CD14-positive monocyte (primary cell): Measurements from ENCODE around the gene NEK6. TPM values are rescaled to one million over a fixed set of nuclear protein-coding genes. Genes with fewer than 3 reads are reported as not detected.

Experiments
- DNase-seq, 3 donors: peaks; one replicate each; pipeline ENCODE4 v3.0.0-alpha.2; 2011 to 2022
- H2AFZ ChIP-seq: 2 replicates; pipeline ENCODE4 v1.6.0; 2012; ENCODE audit warnings: mild to moderate bottlenecking, low read depth, low read length, inconsistent platforms; ENCODE audit not compliant: insufficient read depth, poor library complexity, severe bottlenecking
- H3K27ac ChIP-seq, 2 donors: 1 replicate in 1 of 2; 2 replicates in 1 of 2; pipeline ENCODE4 v1.5.1; 2012 to 2013; ENCODE audit warnings: low read length in 2 of 2, control low read depth in 1 of 2, inconsistent platforms in 1 of 2, low read depth in 1 of 2, mild to moderate bottlenecking in 1 of 2
- H3K27me3 ChIP-seq, 2 donors: one replicate each; pipeline versions ENCODE4 v1.6.0 to v1.6.1; 2011 to 2013; ENCODE audit warnings: low read length in 2 of 2; ENCODE audit not compliant: control insufficient read depth in 2 of 2, insufficient read depth in 2 of 2
- H3K36me3 ChIP-seq, 2 donors: replicated peaks in 1 of 2; 1 replicate in 1 of 2; 2 replicates in 1 of 2; pipeline versions ENCODE4 v1.5.1 to v1.6.1; 2012 to 2013; ENCODE audit warnings: low read length in 2 of 2, control low read depth in 1 of 2, inconsistent platforms in 1 of 2, mild to moderate bottlenecking in 1 of 2; ENCODE audit not compliant: insufficient read depth in 2 of 2, control insufficient read depth in 1 of 2
- H3K4me1 ChIP-seq, 2 donors: 1 replicate in 1 of 2; 2 replicates in 1 of 2; pipeline versions ENCODE4 v1.5.1 to v1.6.1; 2012 to 2013; ENCODE audit warnings: low read length in 2 of 2, control low read depth in 1 of 2, inconsistent platforms in 1 of 2, mild to moderate bottlenecking in 1 of 2, moderate library complexity in 1 of 2; ENCODE audit not compliant: insufficient read depth in 2 of 2, control insufficient read depth in 1 of 2
- H3K4me2 ChIP-seq: replicated peaks from 2 replicates; pipeline ENCODE3; 2012; ENCODE audit warnings: low read length, moderate library complexity, mild to moderate bottlenecking; ENCODE audit not compliant: poor library complexity, severe bottlenecking; ENCODE audit errors: extremely low read depth
- H3K4me3 ChIP-seq, 3 experiments: fragments of 200-600 bp in 1 of 3; sonication (generic) in 1 of 3; replicated peaks in 1 of 3; 1 replicate in 2 of 3; 2 replicates in 1 of 3; pipeline ENCODE4 v1.5.1; 2011 to 2013; ENCODE audit warnings: low read length in 3 of 3, mild to moderate bottlenecking in 3 of 3, control low read depth in 2 of 3, low read depth in 2 of 3, inconsistent platforms in 1 of 3, moderate library complexity in 1 of 3
- H3K79me2 ChIP-seq: 2 replicates; pipeline ENCODE4 v1.6.0; 2012; ENCODE audit warnings: mild to moderate bottlenecking, control low read depth, inconsistent platforms, low read length, moderate library complexity; ENCODE audit not compliant: insufficient read depth
- H3K9ac ChIP-seq: 2 replicates; pipeline ENCODE4 v1.6.0; 2017; ENCODE audit warnings: low read length, mild to moderate bottlenecking; ENCODE audit not compliant: insufficient read depth, poor library complexity, severe bottlenecking
- H3K9me3 ChIP-seq, 2 donors: replicated peaks in 1 of 2; 1 replicate in 1 of 2; 2 replicates in 1 of 2; pipeline versions ENCODE4 v1.5.1 to v1.6.1; 2012 to 2013; ENCODE audit warnings: low read length in 2 of 2, control low read depth in 1 of 2; ENCODE audit not compliant: control insufficient read depth in 1 of 2, insufficient read depth in 1 of 2
- H4K20me1 ChIP-seq: 2 replicates; pipeline ENCODE4 v1.6.0; 2012; ENCODE audit warnings: mild to moderate bottlenecking, low read length, control low read depth, moderate library complexity; ENCODE audit not compliant: insufficient read depth
- H3K27ac Mint-ChIP-seq, 7 donors: one replicate each; pipeline ENCODE4 v1.8.0; 2020; ENCODE audit warnings: mild to moderate bottlenecking in 7 of 7, mixed read lengths in 7 of 7, moderate library complexity in 6 of 7, inconsistent platforms in 2 of 7
- H3K27me3 Mint-ChIP-seq, 3 donors: one replicate each; pipeline ENCODE4 v1.8.0; 2021 to 2022; ENCODE audit warnings: low read depth in 3 of 3, mild to moderate bottlenecking in 3 of 3, mixed read lengths in 3 of 3, moderate library complexity in 3 of 3, inconsistent platforms in 1 of 3
- H3K36me3 Mint-ChIP-seq, 2 donors: one replicate each; pipeline ENCODE4 v1.8.0; 2020; ENCODE audit warnings: mixed read lengths in 2 of 2, inconsistent platforms in 1 of 2, mild to moderate bottlenecking in 1 of 2
- H3K4me1 Mint-ChIP-seq: one replicate; pipeline ENCODE4 v1.8.0; 2020; ENCODE audit warnings: mild to moderate bottlenecking, mixed read lengths
- H3K4me3 Mint-ChIP-seq, 2 donors: one replicate each; pipeline ENCODE4 v1.8.0; 2020; ENCODE audit warnings: mild to moderate bottlenecking in 2 of 2, mixed read lengths in 2 of 2, moderate library complexity in 1 of 2
- H3K9me3 Mint-ChIP-seq, 7 donors: one replicate each; pipeline ENCODE4 v1.8.0; 2020 to 2022; ENCODE audit warnings: mixed read lengths in 7 of 7, mild to moderate bottlenecking in 6 of 7, moderate library complexity in 6 of 7, inconsistent platforms in 2 of 7
- CTCF ChIP-seq: fragments of 200-600 bp; IDR thresholded peaks from one replicate; pipeline ENCODE4 v1.8.0; 2022; ENCODE audit warnings: antibody characterized with exemption, mild to moderate bottlenecking
- WGBS: methylation state at CpG from one replicate; pipeline ENCODE4 v1.1.5; 2013; ENCODE audit warnings: missing lambda C conversion rate; ENCODE audit not compliant: insufficient coverage; 5-methylcytosine and 5-hydroxymethylcytosine counted together
- intact Hi-C, 2 donors: fragments of 100-400 bp; cut with micrococcal nuclease; formaldehyde crosslinking; loops; one replicate each; pipeline versions ENCODE4 v1.15.0 to v1.15.1; 2023
- polyA plus RNA-seq, 3 donors: library from polyadenylated mRNA; depleted of rRNA in 1 of 3; unstranded in 2 of 3; stranded (reverse) in 1 of 3; fragments of 300-500 nt in 2 of 3; fragments of >200 nt in 1 of 3; fragmentation: Illumina TruSeq in 2 of 3; gene quantifications; 1 replicate in 2 of 3; 2 replicates in 1 of 3; pipeline ENCODE4 v1.2.3, GENCODE V29; 2012 to 2021

Gene NEK6
- polyA plus RNA-seq, 3 donors, result 26.1 to 46.0 (median 35.8) TPM

GRCh38 chr9:124369231-124369797 lies 111.6 kb downstream of the NEK6 start:
- Histone ChIP-seq H3K36me3 (peaks cover 4 to 36% of the 10 kb centered on the region in 2 donors), H3K27me3 (no peaks in the 10 kb centered on the region), H3K4me3 (no peak overlapping the region), H3K9ac (no peak overlapping the region), H3K79me2 (peaks cover 99% of the 10 kb centered on the region), H3K9me3 (no peaks in the 10 kb centered on the region), H4K20me1 (peaks cover 86% of the 10 kb centered on the region), H3K4me2 (no peak overlapping the region), H3K27ac (no peak overlapping the region), H3K4me1 (peaks cover 20 to 38% of the 10 kb centered on the region in 2 donors), H2AFZ (no peak overlapping the region)
- no peaks in the 10 kb centered on the region for H3K27me3 Mint-ChIP-seq
- intact Hi-C loops, result no loop called here
- no peak for DNase-seq
- TF ChIP-seq CTCF, result no peak
- 86% methylated on average over 9 of the region's 9 CpGs for WGBS
- no peak overlapping the region for H3K4me3 Mint-ChIP-seq
- H3K27ac Mint-ChIP-seq, result peak overlapping the region in 1 of 7 donors; percentile 81
- H3K36me3 Mint-ChIP-seq, result peaks cover 29 to 41% of the 10 kb centered on the region in 2 donors
- peaks cover 0 to 2% (median 0%) of the 10 kb centered on the region in 7 donors for H3K9me3 Mint-ChIP-seq
- H3K4me1 Mint-ChIP-seq, result peaks cover 64% of the 10 kb centered on the region

GRCh38 chr9:124370896-124371582 lies 113.3 kb downstream of the NEK6 start:
- TF ChIP-seq CTCF, result no peak
- Mint-ChIP-seq H3K4me3 (peak overlapping the region in 1 of 2 donors; percentile 61), H3K27me3 (no peaks in the 10 kb centered on the region), H3K27ac (peak overlapping the region in 1 of 7 donors; percentile 8), H3K9me3 (peaks cover 0 to 2% (median 0%) of the 10 kb centered on the region in 7 donors), H3K36me3 (peaks cover 26 to 47% of the 10 kb centered on the region in 2 donors), H3K4me1 (peaks cover 66% of the 10 kb centered on the region)
- intact Hi-C loops, result no loop called here
- DNase-seq, result peak in 2 of 3 donors; percentile 25 to 47
- no peak overlapping the region for H2AFZ ChIP-seq
- no peak overlapping the region for H3K4me3 ChIP-seq
- no peaks in the 10 kb centered on the region for H3K27me3 ChIP-seq
- H3K4me1 ChIP-seq, result peaks cover 20 to 38% of the 10 kb centered on the region in 2 donors
- peaks cover 79% of the 10 kb centered on the region for H4K20me1 ChIP-seq
- H3K9ac ChIP-seq, result peak overlapping the region; percentile 10
- H3K36me3 ChIP-seq, result peaks cover 4 to 33% of the 10 kb centered on the region in 2 donors
- H3K27ac ChIP-seq, result no peak overlapping the region
- 0% methylated on average over 2 of the region's 9 CpGs for WGBS
- H3K79me2 ChIP-seq, result peaks cover 99% of the 10 kb centered on the region
- peak overlapping the region; percentile 32 for H3K4me2 ChIP-seq
- no peaks in the 10 kb centered on the region for H3K9me3 ChIP-seq
